K562 (cell line): ENCODE results near the gene BLVRA. TPM values are rescaled to one million over a fixed set of nuclear protein-coding genes. Genes with fewer than 3 reads are reported as not detected.
A peak's percentile ranks its signal among the peaks of the same experiment; 100 is the strongest.

Experiments
- ATAC-seq: fragments of 200-7000 bp; cut with Tn5 transposase; 3 replicates; pipeline ENCODE4 v1.9.1; 2020; ENCODE audit warnings: moderate library complexity
- BruUV-seq: library from RNA; stranded (reverse); fragments of 400-500 nt; replicated peaks from 2 replicates; lab custom pipeline; 2021; lab: Mats Ljungman, UMichigan
- CTCF ChIA-PET: fragments of 300-600 bp; formaldehyde crosslinking; extraction: SDS; loops from one replicate; lab custom pipeline; 2021; ENCODE audit warnings: low intra/inter-chr PET ratio; lab: Yijun Ruan, JAX
- POLR2A ChIA-PET: fragments of 300-600, 350-650 bp; sonication (Branson Sonifier 250); formaldehyde crosslinking; extraction: SDS; loops from one replicate; lab custom pipeline; 2021; ENCODE audit warnings: antibody characterized with exemption, inconsistent platforms; lab: Yijun Ruan, JAX
- DNase-seq, 4 experiments: peaks; one replicate each; pipeline versions ENCODE4 v3.0.0 to v3.0.0-alpha.2; 2011 to 2018; ENCODE audit warnings: low spot score in 3 of 4, mixed read lengths in 3 of 4; ENCODE audit errors: extremely low read depth in 1 of 4
- FAIRE-seq: peaks from 2 replicates; lab custom pipeline; 2011; peaks lifted over from hg19 to GRCh38; lab: Jason Lieb, UNC
- H2AFZ ChIP-seq: 2 replicates; pipeline ENCODE4 v1.6.0; 2011; ENCODE audit warnings: low read depth, low read length, control low read depth, inconsistent platforms
- H3K27ac ChIP-seq: fragments of 200-600 bp; 3 replicates; pipeline ENCODE4 v1.8.0; 2011; ENCODE audit warnings: low read depth, mild to moderate bottlenecking, control low read depth, inconsistent platforms, low read length, moderate library complexity, mixed read lengths; ENCODE audit errors: extremely low read depth
- H3K27me3 ChIP-seq, 2 experiments: fragments of 300-600 bp in 1 of 2; 2 replicates in 1 of 2; 3 replicates in 1 of 2; pipeline versions ENCODE4 v1.6.0 to v1.8.0; 2011; ENCODE audit warnings: inconsistent platforms in 2 of 2, low read length in 2 of 2, mild to moderate bottlenecking in 1 of 2, mixed read lengths in 1 of 2, moderate library complexity in 1 of 2; ENCODE audit not compliant: control insufficient read depth in 2 of 2, insufficient read depth in 2 of 2
- H3K36me3 ChIP-seq: fragments of 300-600 bp; 3 replicates; pipeline ENCODE4 v1.8.0; 2011; ENCODE audit warnings: mild to moderate bottlenecking, low read length, inconsistent platforms; ENCODE audit not compliant: control insufficient read depth, insufficient read depth
- H3K4me1 ChIP-seq, 2 experiments: fragments of 200-600 bp in 1 of 2; replicated peaks in 1 of 2; 2 replicates in 1 of 2; 3 replicates in 1 of 2; pipeline versions ENCODE4 v1.5.1 to v1.8.0; 2011; ENCODE audit warnings: inconsistent platforms in 2 of 2, low read length in 2 of 2, mild to moderate bottlenecking in 1 of 2, mixed read lengths in 1 of 2, moderate library complexity in 1 of 2; ENCODE audit not compliant: control insufficient read depth in 2 of 2, insufficient read depth in 2 of 2
- H3K4me2 ChIP-seq: 2 replicates; pipeline ENCODE4 v1.6.1; 2011; ENCODE audit warnings: low read length, control low read depth, inconsistent platforms, mixed read lengths; ENCODE audit not compliant: insufficient read depth
- H3K4me3 ChIP-seq: fragments of 200-600 bp; sonication (generic), shearing (Covaris generic); 2 replicates; pipeline ENCODE4 v1.5.1; 2016; ENCODE audit warnings: control low read depth, inconsistent platforms
- H3K79me2 ChIP-seq: fragments of 200-600 bp; 3 replicates; pipeline ENCODE4 v1.8.0; 2011; ENCODE audit warnings: low read length, inconsistent platforms; ENCODE audit not compliant: control insufficient read depth, insufficient read depth
- H3K9ac ChIP-seq, 2 experiments: 2 replicates each; pipeline versions ENCODE4 v1.6.0 to v1.6.1; 2011; ENCODE audit warnings: low read depth in 2 of 2, low read length in 2 of 2, control low read depth in 1 of 2, inconsistent platforms in 1 of 2, mild to moderate bottlenecking in 1 of 2, mixed read lengths in 1 of 2; ENCODE audit not compliant: insufficient read depth in 1 of 2
- H3K9me1 ChIP-seq: one replicate; pipeline ENCODE4 v1.6.0; 2011; ENCODE audit warnings: inconsistent platforms, mild to moderate bottlenecking, low read length, moderate library complexity; ENCODE audit not compliant: control insufficient read depth, insufficient read depth
- H3K9me3 ChIP-seq: replicated peaks from 2 replicates; pipeline ENCODE4 v1.5.1; 2011; ENCODE audit warnings: low read depth, low read length, inconsistent platforms; ENCODE audit not compliant: control insufficient read depth, insufficient read depth
- H4K20me1 ChIP-seq: replicated peaks from 2 replicates; pipeline ENCODE4 v1.6.1; 2011; ENCODE audit warnings: low read length, inconsistent platforms, mixed read lengths; ENCODE audit not compliant: control insufficient read depth, insufficient read depth
- BACH1 ChIP-seq: fragments of 200-800 bp; sonication (Bioruptor generic); IDR thresholded peaks from 2 replicates; pipeline ENCODE4 v1.6.1; 2016; ENCODE audit warnings: missing genetic modification characterization, missing compliant biosample characterization
- BCL6 ChIP-seq: fragments of 250-450 bp; sonication (Bioruptor Pico); IDR thresholded peaks from 2 replicates; pipeline ENCODE4 v1.4.0; 2020
- CBFA2T2 ChIP-seq: fragments of 450-650 bp; conservative IDR thresholded peaks from 2 replicates; pipeline ENCODE4 v1.6.1; 2017; ENCODE audit warnings: mild to moderate bottlenecking
- CBFA2T3 ChIP-seq: fragments of 450-650 bp; IDR thresholded peaks from 2 replicates; pipeline ENCODE4 v1.6.1; 2017
- HNRNPUL1 ChIP-seq: fragments of 200-400 bp; formaldehyde crosslinking; IDR thresholded peaks from 2 replicates; pipeline ENCODE4 v1.6.1; 2017; ENCODE audit warnings: low read length
- KAT7 ChIP-seq: sonication (generic); formaldehyde crosslinking; IDR thresholded peaks from 2 replicates; pipeline ENCODE4 v1.8.0; 2022; ENCODE audit warnings: missing genetic modification reagents, mild to moderate bottlenecking, borderline replicate concordance
- KLF6 ChIP-seq: fragments of 250-450 bp; sonication (Bioruptor Pico); IDR thresholded peaks from 2 replicates; pipeline ENCODE4 v1.4.0; 2020; ENCODE audit warnings: mild to moderate bottlenecking, moderate library complexity, borderline replicate concordance
- POLR2H ChIP-seq: IDR thresholded peaks from 2 replicates; pipeline ENCODE4 v1.6.1; 2016; ENCODE audit warnings: missing genetic modification characterization, low read depth, mild to moderate bottlenecking, control low read depth, missing compliant biosample characterization, moderate library complexity
- SAFB2 ChIP-seq: fragments of 200-400 bp; formaldehyde crosslinking; IDR thresholded peaks from 2 replicates; pipeline ENCODE4 v1.6.1; 2018; ENCODE audit warnings: borderline replicate concordance, low read length, low read depth, moderate library complexity; ENCODE audit not compliant: severe bottlenecking
- SOX6 ChIP-seq: fragments of 450-650 bp; IDR thresholded peaks from 2 replicates; pipeline ENCODE4 v1.6.1; 2014; ENCODE audit warnings: mild to moderate bottlenecking
- TCF15 ChIP-seq: fragments of 250-450 bp; sonication (Bioruptor Pico); IDR thresholded peaks from 2 replicates; pipeline ENCODE4 v1.8.0; 2022; ENCODE audit warnings: moderate library complexity, mild to moderate bottlenecking, inconsistent platforms
- TCFL5 ChIP-seq: fragments of 250-450 bp; sonication (Bioruptor Pico); conservative IDR thresholded peaks from 2 replicates; pipeline ENCODE4 v1.6.1; 2021; ENCODE audit warnings: mild to moderate bottlenecking, moderate library complexity, matching md5 sums
- TEAD1 ChIP-seq, 2 experiments: fragments of 450-650 bp in 1 of 2; sonication (generic) in 1 of 2; formaldehyde crosslinking; IDR thresholded peaks; 2 replicates each; pipeline versions ENCODE4 v1.4.0 to v1.8.0; 2020 to 2022; ENCODE audit warnings: mild to moderate bottlenecking in 2 of 2, missing genetic modification reagents in 1 of 2
- TFAM ChIP-seq: fragments of 250-450 bp; sonication (Bioruptor Pico); conservative IDR thresholded peaks from 2 replicates; pipeline ENCODE4 v1.5.0; 2021; ENCODE audit warnings: mild to moderate bottlenecking, moderate library complexity
- TFE3 ChIP-seq: fragments of 450-650 bp; formaldehyde crosslinking; IDR thresholded peaks from 2 replicates; pipeline ENCODE4 v1.4.0; 2020; ENCODE audit warnings: mild to moderate bottlenecking, mixed read lengths
- TSC22D4 ChIP-seq: fragments of 450-650 bp; IDR thresholded peaks from 2 replicates; pipeline ENCODE4 v1.6.1; 2016; ENCODE audit warnings: missing genetic modification characterization, missing biosample characterization, control low read depth
- WGBS: fragments of 100-300 bp; shearing (Covaris generic); methylation state at CpG from one replicate; pipeline ENCODE4 v1.1.6; 2016; ENCODE audit warnings: low coverage, mixed read lengths; ENCODE audit not compliant: insufficient coverage; ENCODE audit errors: missing lambda C conversion rate; 5-methylcytosine and 5-hydroxymethylcytosine counted together
- in situ Hi-C: fragments of 300-500 bp; cut with MboI; formaldehyde crosslinking; loops from 4 replicates; pipeline ENCODE4 v1.15.0; 2018; ENCODE audit warnings: inconsistent platforms, mixed read lengths
- intact Hi-C: fragments of 100-400 bp; cut with micrococcal nuclease; formaldehyde crosslinking; loops from 2 replicates; pipeline ENCODE4 v1.14.2; 2022
- polyA plus RNA-seq, 8 experiments: library from polyadenylated mRNA; depleted of rRNA in 4 of 8; stranded (reverse) in 5 of 8; unstranded in 3 of 8; fragments of >200 nt; fragmentation: Nextera tagmentation in 2 of 8; fragmentation: Illumina TruSeq in 1 of 8; extraction: Ambion mirVana in 2 of 8; extraction: Trizol in 1 of 8; gene quantifications; 2 replicates each; pipeline versions ENCODE4 v1.2.1 to v1.2.3, GENCODE V29; 2011 to 2014; ENCODE audit warnings: inconsistent platforms in 1 of 8, missing spikeins in 1 of 8
- total RNA-seq, 7 experiments: library from RNA; depleted of rRNA in 6 of 7; stranded (reverse); fragments of >200 nt in 6 of 7; fragmentation: Illumina TruSeq in 2 of 7; extraction: Trizol in 2 of 7; gene quantifications; 2 replicates each; pipeline versions ENCODE4 v1.2.1 to v1.2.3, GENCODE V29; 2011 to 2021; ENCODE audit warnings: low replicate concordance in 1 of 7
- TF ChIP-seq, protein P1 (sequence below): sonication (generic); formaldehyde crosslinking; IDR thresholded peaks from 2 replicates; pipeline ENCODE4 v1.8.0; 2022; ENCODE audit warnings: mild to moderate bottlenecking, missing genetic modification reagents
- TF ChIP-seq, protein P2 (sequence below): IDR thresholded peaks from 2 replicates; pipeline ENCODE4 v1.6.1; 2016; ENCODE audit warnings: missing genetic modification characterization, missing compliant biosample characterization

The BLVRA gene
- total and polyA plus RNA-seq, 9 of the 15 experiments (the other 6 are each of a cell fraction or from before 2014, with no cell fraction given) = 48.5 to 147 (median 61.5) TPM

GRCh38 chr7:43737467-43738127 lies 20.9 kb upstream of the BLVRA start:
- intact Hi-C loops = loop anchor here (2.0 kb wide), 1 partner anchor 13 kb away; no protein-coding TSS in a partner anchor
- POLR2A ChIA-PET = interaction anchor here (0.5 to 1.7 kb wide), 2 partner anchors 9 to 282 kb away, joined by 3 read pairs; no protein-coding TSS in a partner anchor

More at GRCh38 chr7:43737467-43738127, 20.9 kb upstream of the BLVRA start:
- ATAC-seq = peak; percentile 13
- no peak for TF ChIP-seq BCL6
- no peak for TF ChIP-seq TFAM (CRISPR knock-in tag)
- no peak for TF ChIP-seq SOX6
- TF ChIP-seq CBFA2T2 = no peak
- TF ChIP-seq KAT7 = no peak
- TF ChIP-seq KLF6 (CRISPR knock-in tag) = no peak
- TF ChIP-seq, protein P1, sequence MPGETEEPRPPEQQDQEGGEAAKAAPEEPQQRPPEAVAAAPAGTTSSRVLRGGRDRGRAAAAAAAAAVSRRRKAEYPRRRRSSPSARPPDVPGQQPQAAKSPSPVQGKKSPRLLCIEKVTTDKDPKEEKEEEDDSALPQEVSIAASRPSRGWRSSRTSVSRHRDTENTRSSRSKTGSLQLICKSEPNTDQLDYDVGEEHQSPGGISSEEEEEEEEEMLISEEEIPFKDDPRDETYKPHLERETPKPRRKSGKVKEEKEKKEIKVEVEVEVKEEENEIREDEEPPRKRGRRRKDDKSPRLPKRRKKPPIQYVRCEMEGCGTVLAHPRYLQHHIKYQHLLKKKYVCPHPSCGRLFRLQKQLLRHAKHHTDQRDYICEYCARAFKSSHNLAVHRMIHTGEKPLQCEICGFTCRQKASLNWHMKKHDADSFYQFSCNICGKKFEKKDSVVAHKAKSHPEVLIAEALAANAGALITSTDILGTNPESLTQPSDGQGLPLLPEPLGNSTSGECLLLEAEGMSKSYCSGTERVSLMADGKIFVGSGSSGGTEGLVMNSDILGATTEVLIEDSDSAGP (CRISPR knock-in tag) = no peak
- no peak for TF ChIP-seq TEAD1 (CRISPR knock-in tag; IDR thresholded peaks at IDR 0.05)
- TF ChIP-seq, protein P2, sequence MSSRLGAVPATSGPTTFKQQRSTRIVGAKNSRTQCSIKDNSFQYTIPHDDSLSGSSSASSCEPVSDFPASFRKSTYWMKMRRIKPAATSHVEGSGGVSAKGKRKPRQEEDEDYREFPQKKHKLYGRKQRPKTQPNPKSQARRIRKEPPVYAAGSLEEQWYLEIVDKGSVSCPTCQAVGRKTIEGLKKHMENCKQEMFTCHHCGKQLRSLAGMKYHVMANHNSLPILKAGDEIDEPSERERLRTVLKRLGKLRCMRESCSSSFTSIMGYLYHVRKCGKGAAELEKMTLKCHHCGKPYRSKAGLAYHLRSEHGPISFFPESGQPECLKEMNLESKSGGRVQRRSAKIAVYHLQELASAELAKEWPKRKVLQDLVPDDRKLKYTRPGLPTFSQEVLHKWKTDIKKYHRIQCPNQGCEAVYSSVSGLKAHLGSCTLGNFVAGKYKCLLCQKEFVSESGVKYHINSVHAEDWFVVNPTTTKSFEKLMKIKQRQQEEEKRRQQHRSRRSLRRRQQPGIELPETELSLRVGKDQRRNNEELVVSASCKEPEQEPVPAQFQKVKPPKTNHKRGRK (tag) = no peak
- no peak for TF ChIP-seq CBFA2T3
- no peak; the same call in 1 of the 2 replicates for TF ChIP-seq TCF15 (CRISPR knock-in tag)
- TF ChIP-seq TFE3 (CRISPR knock-in tag) = no peak
- no peak for TF ChIP-seq TCFL5 (CRISPR knock-in tag)
- no peak for TF ChIP-seq POLR2H (tag)
- no peak for TF ChIP-seq TSC22D4
- no peak for TF ChIP-seq HNRNPUL1
- TF ChIP-seq SAFB2 = no peak
- no peak for TF ChIP-seq BACH1 (tag)
- no peak for DNase-seq
- Histone ChIP-seq H3K4me3 (no peak overlapping the region), H3K9me1 (no peaks in the 10 kb centered on the region), H3K27me3 (no peaks in the 10 kb centered on the region), H3K79me2 (no peaks in the 10 kb centered on the region), H3K4me2 (no peak overlapping the region), H3K9ac (peak overlapping the region in 1 of 2 experiments; percentile 1; a peak in 1 of 4 replicates), H3K27ac (no peak overlapping the region), H3K9me3 (no peaks in the 10 kb centered on the region), H4K20me1 (no peaks in the 10 kb centered on the region), H2AFZ (peak overlapping the region; percentile 21; the same call in 1 of the 2 replicates), H3K4me1 (peaks cover 7 to 17% of the 10 kb centered on the region in 2 experiments), H3K36me3 (no peaks in the 10 kb centered on the region)
- in situ Hi-C loops = no loop called here
- BruUV-seq = no TSS peak
- CTCF ChIA-PET = no interaction called here
- FAIRE-seq = no peak
- WGBS = 94% methylated on average over 6 of the region's 6 CpGs
